Measurements from ENCODE around the gene KIAA1217. TPM values are rescaled to one million over a fixed set of nuclear protein-coding genes. Genes with fewer than 3 reads are reported as not detected.

Gene KIAA1217, protein sequence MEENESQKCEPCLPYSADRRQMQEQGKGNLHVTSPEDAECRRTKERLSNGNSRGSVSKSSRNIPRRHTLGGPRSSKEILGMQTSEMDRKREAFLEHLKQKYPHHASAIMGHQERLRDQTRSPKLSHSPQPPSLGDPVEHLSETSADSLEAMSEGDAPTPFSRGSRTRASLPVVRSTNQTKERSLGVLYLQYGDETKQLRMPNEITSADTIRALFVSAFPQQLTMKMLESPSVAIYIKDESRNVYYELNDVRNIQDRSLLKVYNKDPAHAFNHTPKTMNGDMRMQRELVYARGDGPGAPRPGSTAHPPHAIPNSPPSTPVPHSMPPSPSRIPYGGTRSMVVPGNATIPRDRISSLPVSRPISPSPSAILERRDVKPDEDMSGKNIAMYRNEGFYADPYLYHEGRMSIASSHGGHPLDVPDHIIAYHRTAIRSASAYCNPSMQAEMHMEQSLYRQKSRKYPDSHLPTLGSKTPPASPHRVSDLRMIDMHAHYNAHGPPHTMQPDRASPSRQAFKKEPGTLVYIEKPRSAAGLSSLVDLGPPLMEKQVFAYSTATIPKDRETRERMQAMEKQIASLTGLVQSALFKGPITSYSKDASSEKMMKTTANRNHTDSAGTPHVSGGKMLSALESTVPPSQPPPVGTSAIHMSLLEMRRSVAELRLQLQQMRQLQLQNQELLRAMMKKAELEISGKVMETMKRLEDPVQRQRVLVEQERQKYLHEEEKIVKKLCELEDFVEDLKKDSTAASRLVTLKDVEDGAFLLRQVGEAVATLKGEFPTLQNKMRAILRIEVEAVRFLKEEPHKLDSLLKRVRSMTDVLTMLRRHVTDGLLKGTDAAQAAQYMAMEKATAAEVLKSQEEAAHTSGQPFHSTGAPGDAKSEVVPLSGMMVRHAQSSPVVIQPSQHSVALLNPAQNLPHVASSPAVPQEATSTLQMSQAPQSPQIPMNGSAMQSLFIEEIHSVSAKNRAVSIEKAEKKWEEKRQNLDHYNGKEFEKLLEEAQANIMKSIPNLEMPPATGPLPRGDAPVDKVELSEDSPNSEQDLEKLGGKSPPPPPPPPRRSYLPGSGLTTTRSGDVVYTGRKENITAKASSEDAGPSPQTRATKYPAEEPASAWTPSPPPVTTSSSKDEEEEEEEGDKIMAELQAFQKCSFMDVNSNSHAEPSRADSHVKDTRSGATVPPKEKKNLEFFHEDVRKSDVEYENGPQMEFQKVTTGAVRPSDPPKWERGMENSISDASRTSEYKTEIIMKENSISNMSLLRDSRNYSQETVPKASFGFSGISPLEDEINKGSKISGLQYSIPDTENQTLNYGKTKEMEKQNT (N-terminal part only)
- 73.2 and 99.0 TPM in 2 replicates for total RNA-seq (ENCODE audit: low replicate concordance)
- long read RNA-seq, partial matches to known transcripts = 46 of 74 reads
- long read RNA-seq, other reads (novel, unspliced or antisense) = 28 of 74 reads

DNA sequence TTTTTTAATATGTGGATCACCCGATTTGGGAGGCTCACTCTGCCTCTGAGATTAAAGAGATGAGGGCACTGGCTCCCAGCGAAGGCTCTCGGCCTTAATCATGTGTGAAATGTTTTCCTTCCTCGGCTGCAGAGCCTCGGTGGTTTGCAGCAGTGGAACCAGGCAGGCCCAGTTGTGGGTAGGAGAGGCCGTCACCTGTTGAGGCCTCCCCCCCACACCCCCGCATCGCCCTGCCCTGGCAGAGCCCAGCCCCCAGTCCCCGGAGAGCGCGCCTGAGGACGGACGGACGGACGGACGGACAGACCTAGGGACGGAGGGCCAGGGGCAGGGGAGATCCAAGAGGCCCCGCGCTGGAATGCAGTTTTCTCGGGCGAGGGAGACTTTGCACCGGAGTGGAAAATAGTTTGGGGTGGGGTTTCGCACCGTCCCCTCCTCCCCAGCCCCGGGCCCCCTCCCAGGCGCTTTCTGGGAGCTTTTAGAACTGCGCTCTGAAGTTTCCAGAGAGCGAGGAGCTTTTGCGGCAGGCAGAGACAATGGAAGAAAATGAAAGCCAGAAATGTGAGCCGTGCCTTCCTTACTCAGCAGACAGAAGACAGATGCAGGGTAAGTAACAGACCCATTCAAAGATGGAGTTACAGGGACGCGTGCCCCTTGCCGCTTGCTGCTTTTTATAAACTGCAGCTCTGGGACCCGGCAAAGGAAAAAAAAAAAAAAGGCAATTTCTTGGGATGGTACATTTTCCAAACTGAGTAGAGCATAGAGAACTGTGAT, at the start of gene KIAA1217:
KIAA1217 (plus strand) TSS at position 478 of the 771 bp plus-strand sequence; CDS start at position 534, 56 bp downstream.
- Mint-ChIP-seq H3K27me3 (no peaks in the 10 kb centered on the region), H3K9me3 (no peaks in the 10 kb centered on the region), H3K4me3 (peak within 1 kb of the TSS; percentile 96), H3K27ac (peak within 1 kb of the TSS; percentile 91), H3K36me3 (peaks cover 10% of the 10 kb centered on the region), H3K4me1 (ENCODE audit: unreplicated experiment) (peaks cover 70% of the 10 kb centered on the region)
- TF ChIP-seq, protein P1, sequence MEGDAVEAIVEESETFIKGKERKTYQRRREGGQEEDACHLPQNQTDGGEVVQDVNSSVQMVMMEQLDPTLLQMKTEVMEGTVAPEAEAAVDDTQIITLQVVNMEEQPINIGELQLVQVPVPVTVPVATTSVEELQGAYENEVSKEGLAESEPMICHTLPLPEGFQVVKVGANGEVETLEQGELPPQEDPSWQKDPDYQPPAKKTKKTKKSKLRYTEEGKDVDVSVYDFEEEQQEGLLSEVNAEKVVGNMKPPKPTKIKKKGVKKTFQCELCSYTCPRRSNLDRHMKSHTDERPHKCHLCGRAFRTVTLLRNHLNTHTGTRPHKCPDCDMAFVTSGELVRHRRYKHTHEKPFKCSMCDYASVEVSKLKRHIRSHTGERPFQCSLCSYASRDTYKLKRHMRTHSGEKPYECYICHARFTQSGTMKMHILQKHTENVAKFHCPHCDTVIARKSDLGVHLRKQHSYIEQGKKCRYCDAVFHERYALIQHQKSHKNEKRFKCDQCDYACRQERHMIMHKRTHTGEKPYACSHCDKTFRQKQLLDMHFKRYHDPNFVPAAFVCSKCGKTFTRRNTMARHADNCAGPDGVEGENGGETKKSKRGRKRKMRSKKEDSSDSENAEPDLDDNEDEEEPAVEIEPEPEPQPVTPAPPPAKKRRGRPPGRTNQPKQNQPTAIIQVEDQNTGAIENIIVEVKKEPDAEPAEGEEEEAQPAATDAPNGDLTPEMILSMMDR (conservative IDR thresholded peaks at IDR 0.05) = no peak
- DNase-seq (ENCODE audit: extremely low spot score, unreplicated experiment) = peak; percentile 80

DNA sequence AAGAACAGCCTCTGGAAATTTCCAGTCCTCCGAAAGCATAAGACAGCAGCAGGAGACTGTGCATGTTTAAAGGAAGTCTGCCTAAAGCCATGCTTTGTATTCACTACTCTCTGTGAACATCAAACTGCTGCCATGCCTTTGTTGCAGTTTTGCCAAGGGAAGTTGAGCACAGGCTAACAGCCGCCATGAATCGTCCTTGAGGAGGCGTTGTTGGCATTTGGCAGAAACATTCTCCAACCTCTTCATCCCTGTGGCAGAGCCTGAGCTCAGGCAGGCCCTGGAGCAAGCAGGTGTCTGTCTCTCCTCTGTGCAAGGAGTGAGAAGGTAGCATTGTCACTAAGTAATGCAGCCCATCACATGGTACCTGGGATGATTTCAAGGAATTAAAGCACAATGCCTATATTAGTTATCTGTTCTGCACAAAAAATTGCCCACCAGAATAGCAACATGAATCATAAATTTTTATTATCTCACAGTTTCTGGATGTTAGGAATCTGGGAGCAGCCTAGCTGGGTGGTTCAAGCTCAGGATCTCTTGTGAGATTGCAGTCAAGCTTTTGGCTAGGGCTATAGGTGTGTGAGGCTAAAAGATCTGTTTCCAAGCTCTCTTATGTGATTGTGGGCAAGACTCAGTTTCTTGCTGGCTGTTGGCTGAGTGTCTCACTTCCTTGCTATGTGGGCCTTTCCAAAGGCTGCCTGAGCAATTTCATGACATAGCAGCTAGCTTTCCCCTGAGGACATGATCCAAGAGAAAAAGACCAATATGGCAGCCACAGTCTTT, 46.5 kb upstream of the KIAA1217 start:
- H3K27ac Mint-ChIP-seq = no peak overlapping the region
- H3K9me3 Mint-ChIP-seq = peaks cover 6% of the 10 kb centered on the region

DNA sequence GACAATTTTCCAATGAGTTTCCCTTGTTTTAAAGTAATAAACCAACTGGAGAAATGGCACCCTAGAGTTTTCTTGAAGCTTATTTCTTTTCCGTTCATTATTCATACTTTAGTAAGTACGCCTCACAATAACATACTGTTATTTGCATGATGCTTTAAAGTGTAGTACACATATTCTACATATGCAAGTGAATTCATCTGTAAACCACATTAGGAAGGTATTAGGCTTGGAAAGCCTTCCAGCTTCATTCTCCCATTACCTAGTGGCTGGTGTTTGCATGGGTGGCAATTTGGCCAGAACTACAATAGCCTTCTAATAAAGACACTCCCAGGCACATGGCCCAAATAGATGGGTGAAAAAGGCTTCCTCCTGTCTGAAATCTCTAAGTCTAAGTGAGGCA, 45.5 kb upstream of the KIAA1217 start:
- Mint-ChIP-seq H3K36me3 (no peaks in the 10 kb centered on the region), H3K27me3 (no peaks in the 10 kb centered on the region), H3K4me3 (no peak overlapping the region), H3K9me3 (no peaks in the 10 kb centered on the region), H3K27ac (no peak overlapping the region), H3K4me1 (ENCODE audit: unreplicated experiment) (peaks cover 15% of the 10 kb centered on the region)
- TF ChIP-seq, protein P1 (conservative IDR thresholded peaks at IDR 0.05) = no peak
- DNase-seq (ENCODE audit: extremely low spot score, unreplicated experiment) = no peak

More for the DNA sequence above, 46.5 kb upstream of the KIAA1217 start:
- DNase-seq (ENCODE audit: extremely low spot score, unreplicated experiment) = no peak
- H3K4me1 Mint-ChIP-seq (ENCODE audit: unreplicated experiment) = peaks cover 13% of the 10 kb centered on the region
- TF ChIP-seq, protein P1 (conservative IDR thresholded peaks at IDR 0.05) = no peak
- no peak overlapping the region for H3K4me3 Mint-ChIP-seq
- H3K27me3 Mint-ChIP-seq = no peaks in the 10 kb centered on the region
- peaks cover 4% of the 10 kb centered on the region for H3K36me3 Mint-ChIP-seq

DNA sequence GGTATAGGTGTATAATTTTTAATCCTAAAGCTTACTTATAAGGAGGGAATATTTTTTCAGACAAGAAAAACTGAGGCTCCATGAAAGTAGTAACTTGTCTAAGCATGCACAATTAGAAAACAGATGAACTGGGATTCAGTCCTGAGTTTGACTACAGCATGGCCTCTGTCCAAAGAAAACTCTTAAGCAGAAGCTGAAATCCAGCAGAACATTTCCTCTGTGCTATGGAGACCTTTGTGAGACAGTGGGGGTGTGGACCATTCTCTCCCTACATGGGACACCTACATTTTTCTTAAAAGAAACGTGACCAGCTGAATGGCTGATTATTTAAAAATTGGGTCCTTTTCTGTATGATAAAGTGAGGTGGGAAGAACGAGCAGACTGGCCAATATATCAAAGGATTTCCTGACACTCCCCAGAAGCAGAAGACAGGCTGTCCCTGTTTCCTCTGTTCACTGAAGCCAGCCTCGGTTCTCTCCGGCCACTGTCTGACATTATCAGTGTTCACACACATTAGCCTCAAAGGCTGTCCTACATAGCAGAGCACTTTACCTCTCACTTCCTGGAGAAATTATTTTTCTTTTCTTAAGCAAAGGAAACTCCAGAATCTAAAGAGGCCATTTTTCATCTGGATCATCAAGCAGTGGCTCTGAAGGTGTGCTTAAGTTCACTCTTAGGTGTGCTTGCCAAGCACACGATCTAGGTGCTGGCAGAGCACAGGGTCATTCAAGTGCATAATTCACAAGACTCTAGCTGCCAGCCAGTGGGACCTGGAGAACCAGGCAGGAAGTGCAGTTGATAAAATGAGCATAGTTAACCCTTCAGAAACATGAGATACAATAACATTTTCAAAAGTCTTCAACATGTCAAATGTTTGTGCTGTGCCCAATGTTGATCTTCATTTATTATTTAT, 40.4 kb upstream of the KIAA1217 start:
- Mint-ChIP-seq H3K27ac (no peak overlapping the region), H3K36me3 (no peaks in the 10 kb centered on the region), H3K9me3 (peaks cover 4% of the 10 kb centered on the region), H3K4me3 (no peak overlapping the region), H3K4me1 (ENCODE audit: unreplicated experiment) (peaks cover 34% of the 10 kb centered on the region), H3K27me3 (no peaks in the 10 kb centered on the region)
- TF ChIP-seq, protein P1 (conservative IDR thresholded peaks at IDR 0.05) = no peak
- no peak for DNase-seq (ENCODE audit: extremely low spot score, unreplicated experiment)
